Activated naive CD4-positive, alpha-beta T cell treated with anti-CD3 and anti-CD28 coated beads, Interleukin-2, amount 50 U/mL, for 24 hours (primary cell): ENCODE data around the gene SMCO3.

Experiments
- H3K27ac Mint-ChIP-seq: one replicate; pipeline ENCODE4 v1.8.0; 2021; ENCODE audit warnings: mild to moderate bottlenecking, mixed read lengths
- H3K27me3 Mint-ChIP-seq: one replicate; pipeline ENCODE4 v1.8.0; 2021; ENCODE audit warnings: mixed read lengths
- H3K36me3 Mint-ChIP-seq: one replicate; pipeline ENCODE4 v1.8.0; 2021; ENCODE audit warnings: mixed read lengths
- H3K4me1 Mint-ChIP-seq: one replicate; pipeline ENCODE4 v1.8.0; 2021; ENCODE audit warnings: mixed read lengths
- H3K4me3 Mint-ChIP-seq: one replicate; pipeline ENCODE4 v1.8.0; 2021; ENCODE audit warnings: mild to moderate bottlenecking, mixed read lengths
- H3K9me3 Mint-ChIP-seq: one replicate; pipeline ENCODE4 v1.8.0; 2021; ENCODE audit warnings: mixed read lengths

SMCO3 gene

DNA sequence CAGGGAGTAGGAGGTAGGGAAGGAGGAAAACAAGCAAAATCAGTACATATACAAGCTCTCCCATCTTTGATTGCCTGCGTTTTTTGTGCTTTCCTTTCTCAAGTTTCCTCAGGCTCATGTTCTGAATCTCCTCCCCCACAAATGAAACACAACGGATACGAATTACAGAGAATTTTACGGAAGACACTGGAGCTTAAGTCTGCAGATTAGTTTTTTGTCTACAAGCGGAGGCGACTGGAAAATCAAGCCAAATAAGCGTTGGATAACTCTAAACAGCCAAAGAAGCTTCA is 11.3 kb downstream of the SMCO3 start:
- H3K27me3 Mint-ChIP-seq: no peaks in the 10 kb centered on the region
- H3K4me3 Mint-ChIP-seq: no peak overlapping the region
- no peaks in the 10 kb centered on the region for H3K9me3 Mint-ChIP-seq
- peaks cover 28% of the 10 kb centered on the region for H3K4me1 Mint-ChIP-seq
- H3K36me3 Mint-ChIP-seq: peaks cover 4% of the 10 kb centered on the region
- no peak overlapping the region for H3K27ac Mint-ChIP-seq

DNA sequence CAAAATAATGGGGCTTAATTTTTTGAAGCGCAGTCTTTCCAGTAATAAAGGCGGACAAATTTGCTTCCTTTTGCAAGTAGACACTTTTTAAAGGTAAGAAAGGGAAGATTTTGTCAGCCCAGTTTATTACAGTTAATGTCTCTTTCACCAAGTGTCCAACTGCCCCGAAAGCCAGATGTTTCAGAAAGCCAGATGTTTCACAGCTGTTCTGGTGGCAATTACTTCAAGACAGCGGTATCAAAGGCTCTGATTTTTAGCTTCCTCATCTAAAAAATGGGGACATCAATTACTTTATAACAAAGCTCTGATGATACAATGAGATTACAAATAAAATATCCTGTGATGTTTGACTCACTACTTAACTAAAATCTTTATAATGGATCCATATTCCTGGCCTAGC is 11.7 kb downstream of the SMCO3 start:
- no peaks in the 10 kb centered on the region for H3K9me3 Mint-ChIP-seq
- H3K27ac Mint-ChIP-seq: no peak overlapping the region
- H3K4me3 Mint-ChIP-seq: no peak overlapping the region
- no peaks in the 10 kb centered on the region for H3K27me3 Mint-ChIP-seq
- peaks cover 7% of the 10 kb centered on the region for H3K36me3 Mint-ChIP-seq
- peaks cover 33% of the 10 kb centered on the region for H3K4me1 Mint-ChIP-seq

DNA sequence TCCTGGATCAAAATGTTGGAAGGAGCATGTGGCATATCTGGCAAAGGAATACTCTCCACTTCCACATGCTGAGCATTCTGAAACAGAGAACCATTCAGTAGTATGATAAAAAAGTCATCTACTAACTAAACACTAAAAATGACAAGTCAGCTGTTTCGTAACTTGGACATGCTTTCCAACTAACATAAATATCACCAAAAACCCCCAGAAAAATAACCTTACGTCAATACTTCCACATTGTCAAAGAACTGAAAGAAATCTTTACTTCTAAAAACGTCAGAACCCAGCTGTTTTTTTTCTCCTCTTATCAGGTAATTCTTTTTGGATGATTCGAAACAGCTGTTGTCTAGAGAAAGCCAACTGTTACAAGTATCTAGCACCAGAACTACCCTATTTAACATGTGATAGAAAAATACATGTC is 18.9 kb downstream of the SMCO3 start:
- H3K4me1 Mint-ChIP-seq: peaks cover 5% of the 10 kb centered on the region
- H3K4me3 Mint-ChIP-seq: no peak overlapping the region
- H3K9me3 Mint-ChIP-seq: no peaks in the 10 kb centered on the region
- H3K36me3 Mint-ChIP-seq: peaks cover 18% of the 10 kb centered on the region
- no peaks in the 10 kb centered on the region for H3K27me3 Mint-ChIP-seq
- peak overlapping the region; percentile 17 for H3K27ac Mint-ChIP-seq

DNA sequence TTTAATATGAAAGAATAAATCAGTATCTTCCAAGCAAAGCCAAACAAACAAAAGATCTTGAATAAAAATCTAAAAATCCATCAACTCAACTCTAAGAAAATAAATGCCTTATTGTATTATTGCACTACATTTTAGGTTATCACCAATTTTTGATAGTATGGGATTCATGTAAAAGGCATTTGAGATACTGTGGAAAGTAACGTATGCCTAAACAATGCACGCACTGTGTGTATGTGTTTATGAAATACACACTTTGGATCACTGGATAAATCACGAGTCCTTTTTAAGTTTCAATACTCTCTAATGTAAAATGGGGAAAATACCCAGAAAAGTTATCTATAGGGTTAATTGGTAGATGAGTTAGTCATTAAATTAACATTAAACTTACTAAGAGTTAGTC is 28.4 kb downstream of the SMCO3 start:
- Mint-ChIP-seq H3K36me3 (peaks cover 12% of the 10 kb centered on the region), H3K4me1 (no peaks in the 10 kb centered on the region), H3K27me3 (no peaks in the 10 kb centered on the region), H3K27ac (no peak overlapping the region), H3K9me3 (no peaks in the 10 kb centered on the region), H3K4me3 (no peak overlapping the region)

DNA sequence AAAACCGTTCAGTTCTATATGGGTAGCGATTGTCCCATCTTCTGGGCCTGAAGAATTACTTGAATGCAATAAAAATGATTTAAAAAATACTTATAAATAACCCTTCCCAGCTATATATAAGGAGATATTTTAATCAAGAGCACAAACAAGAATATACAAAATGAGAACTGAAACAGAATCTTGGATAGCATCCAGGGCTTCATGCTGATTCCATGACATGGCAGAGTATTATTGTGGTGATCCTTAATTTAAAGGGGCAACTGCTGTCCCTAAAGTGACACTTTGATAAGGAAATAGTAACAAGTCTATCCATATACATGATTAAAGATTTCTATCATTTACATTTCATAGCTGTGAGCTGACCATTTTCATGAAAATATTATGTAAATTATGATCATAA is 29.5 kb downstream of the SMCO3 start:
- H3K4me1 Mint-ChIP-seq: no peaks in the 10 kb centered on the region
- peaks cover 10% of the 10 kb centered on the region for H3K36me3 Mint-ChIP-seq
- H3K27ac Mint-ChIP-seq: peak overlapping the region; percentile 31
- no peak overlapping the region for H3K4me3 Mint-ChIP-seq
- H3K27me3 Mint-ChIP-seq: no peaks in the 10 kb centered on the region
- no peaks in the 10 kb centered on the region for H3K9me3 Mint-ChIP-seq

DNA sequence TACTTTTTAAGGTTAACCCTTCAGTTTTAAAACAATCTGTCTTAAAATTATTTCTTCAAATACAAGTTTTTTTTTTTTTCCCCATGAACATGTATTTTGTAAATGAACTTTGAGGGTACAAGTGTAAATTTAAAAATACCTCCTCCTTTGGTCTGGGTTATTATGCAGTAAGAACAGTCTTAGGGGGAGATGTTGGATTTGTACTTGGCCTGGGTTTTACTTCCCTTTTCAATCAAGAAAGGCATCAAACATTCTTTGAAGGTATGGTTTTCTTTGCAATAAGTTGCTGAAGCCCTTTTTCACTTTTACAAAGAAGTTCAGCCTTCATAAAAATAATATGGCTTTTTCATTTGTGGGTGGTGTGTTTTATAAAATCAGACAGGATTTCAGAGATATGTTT is 31.2 kb downstream of the SMCO3 start:
- H3K4me1 Mint-ChIP-seq: peaks cover 4% of the 10 kb centered on the region
- no peak overlapping the region for H3K27ac Mint-ChIP-seq
- no peak overlapping the region for H3K4me3 Mint-ChIP-seq
- no peaks in the 10 kb centered on the region for H3K27me3 Mint-ChIP-seq
- no peaks in the 10 kb centered on the region for H3K9me3 Mint-ChIP-seq
- peaks cover 6% of the 10 kb centered on the region for H3K36me3 Mint-ChIP-seq

DNA sequence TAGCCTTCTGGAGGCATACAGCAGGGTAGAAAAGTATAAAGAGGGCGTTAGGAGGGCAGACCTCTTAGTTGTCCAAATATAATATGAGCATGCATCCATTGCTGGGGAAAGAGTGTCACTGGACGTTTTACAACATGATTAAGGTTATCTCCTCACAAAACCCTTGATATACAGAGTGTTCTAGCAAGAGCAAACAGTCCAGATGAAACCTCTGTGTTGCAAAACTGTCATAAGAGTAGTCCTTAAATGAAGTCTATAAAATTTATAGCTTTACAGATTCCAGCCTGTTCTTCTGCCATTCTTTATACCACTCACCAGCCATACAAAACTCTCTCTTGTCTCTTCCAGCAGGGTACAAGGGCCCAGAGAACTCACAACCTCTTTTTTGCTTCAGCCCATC is 32.4 kb downstream of the SMCO3 start:
- H3K27ac Mint-ChIP-seq: no peak overlapping the region
- H3K9me3 Mint-ChIP-seq: no peaks in the 10 kb centered on the region
- H3K27me3 Mint-ChIP-seq: no peaks in the 10 kb centered on the region
- H3K4me3 Mint-ChIP-seq: no peak overlapping the region
- peaks cover 1% of the 10 kb centered on the region for H3K36me3 Mint-ChIP-seq
- peaks cover 10% of the 10 kb centered on the region for H3K4me1 Mint-ChIP-seq

DNA sequence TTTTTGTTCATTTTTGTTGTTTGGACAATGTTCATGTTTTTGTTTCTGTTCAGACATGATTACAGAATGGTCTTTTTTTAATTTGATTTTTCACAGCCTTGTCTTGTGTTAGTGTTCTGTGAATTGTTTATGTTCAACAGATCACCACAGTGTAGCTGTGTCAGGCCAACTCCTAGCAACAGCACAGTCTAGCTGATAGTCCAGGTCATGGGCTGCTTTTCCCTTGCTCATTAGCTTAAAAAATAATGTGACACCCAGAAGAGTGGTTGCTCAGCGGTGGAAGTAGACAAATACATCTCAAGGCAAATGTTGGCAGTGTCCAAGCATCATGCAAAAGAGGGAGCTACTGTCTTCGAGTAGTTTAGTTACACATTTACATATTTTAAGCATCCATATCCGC is 33.1 kb downstream of the SMCO3 start:
- no peak overlapping the region for H3K4me3 Mint-ChIP-seq
- H3K27me3 Mint-ChIP-seq: no peaks in the 10 kb centered on the region
- no peaks in the 10 kb centered on the region for H3K9me3 Mint-ChIP-seq
- H3K27ac Mint-ChIP-seq: no peak overlapping the region
- peaks cover 1% of the 10 kb centered on the region for H3K36me3 Mint-ChIP-seq
- peaks cover 17% of the 10 kb centered on the region for H3K4me1 Mint-ChIP-seq

DNA sequence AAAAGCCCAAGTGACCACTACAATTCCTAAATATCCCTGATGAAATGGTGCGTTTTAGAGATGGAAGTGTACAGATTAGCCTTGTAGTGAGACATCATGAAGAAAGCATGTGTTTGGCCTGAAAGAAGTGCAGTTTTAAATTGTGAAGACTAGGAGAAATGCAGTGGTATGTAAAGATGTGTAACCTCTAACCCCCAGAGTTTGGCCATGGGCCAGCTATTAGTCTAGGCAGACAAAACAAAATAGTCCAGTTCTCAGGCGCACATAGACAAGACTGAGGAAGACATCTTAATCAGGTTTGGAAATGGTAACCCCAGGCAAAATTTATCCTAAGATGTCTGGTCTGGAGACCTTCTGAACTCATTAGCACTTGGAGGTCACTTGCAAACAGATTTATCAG is 34.1 kb downstream of the SMCO3 start:
- H3K4me3 Mint-ChIP-seq: no peak overlapping the region
- no peak overlapping the region for H3K27ac Mint-ChIP-seq
- no peaks in the 10 kb centered on the region for H3K9me3 Mint-ChIP-seq
- peaks cover 27% of the 10 kb centered on the region for H3K4me1 Mint-ChIP-seq
- H3K27me3 Mint-ChIP-seq: no peaks in the 10 kb centered on the region
- H3K36me3 Mint-ChIP-seq: peaks cover 1% of the 10 kb centered on the region

DNA sequence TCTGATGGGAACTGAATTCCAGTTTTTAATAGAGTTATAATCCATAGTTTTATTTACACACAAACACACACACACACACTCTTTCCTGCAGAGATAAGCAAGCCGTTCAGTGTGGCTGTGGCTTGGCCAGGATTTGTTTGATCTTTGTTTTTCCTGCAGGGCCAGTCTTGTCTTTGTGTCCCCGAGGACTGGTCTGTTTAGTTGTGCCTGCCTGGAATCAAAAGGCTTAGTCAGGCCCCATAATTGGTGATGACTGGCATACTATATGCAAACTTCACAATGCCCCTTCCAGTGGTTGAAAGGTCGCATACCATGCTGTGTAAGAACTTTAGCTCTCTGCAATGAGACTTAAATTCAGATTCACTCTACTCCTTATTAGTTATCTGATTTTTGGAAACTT is 36.7 kb downstream of the SMCO3 start:
- no peak overlapping the region for H3K27ac Mint-ChIP-seq
- no peaks in the 10 kb centered on the region for H3K9me3 Mint-ChIP-seq
- H3K4me3 Mint-ChIP-seq: no peak overlapping the region
- peaks cover 47% of the 10 kb centered on the region for H3K4me1 Mint-ChIP-seq
- peaks cover 1% of the 10 kb centered on the region for H3K36me3 Mint-ChIP-seq
- H3K27me3 Mint-ChIP-seq: no peaks in the 10 kb centered on the region

DNA sequence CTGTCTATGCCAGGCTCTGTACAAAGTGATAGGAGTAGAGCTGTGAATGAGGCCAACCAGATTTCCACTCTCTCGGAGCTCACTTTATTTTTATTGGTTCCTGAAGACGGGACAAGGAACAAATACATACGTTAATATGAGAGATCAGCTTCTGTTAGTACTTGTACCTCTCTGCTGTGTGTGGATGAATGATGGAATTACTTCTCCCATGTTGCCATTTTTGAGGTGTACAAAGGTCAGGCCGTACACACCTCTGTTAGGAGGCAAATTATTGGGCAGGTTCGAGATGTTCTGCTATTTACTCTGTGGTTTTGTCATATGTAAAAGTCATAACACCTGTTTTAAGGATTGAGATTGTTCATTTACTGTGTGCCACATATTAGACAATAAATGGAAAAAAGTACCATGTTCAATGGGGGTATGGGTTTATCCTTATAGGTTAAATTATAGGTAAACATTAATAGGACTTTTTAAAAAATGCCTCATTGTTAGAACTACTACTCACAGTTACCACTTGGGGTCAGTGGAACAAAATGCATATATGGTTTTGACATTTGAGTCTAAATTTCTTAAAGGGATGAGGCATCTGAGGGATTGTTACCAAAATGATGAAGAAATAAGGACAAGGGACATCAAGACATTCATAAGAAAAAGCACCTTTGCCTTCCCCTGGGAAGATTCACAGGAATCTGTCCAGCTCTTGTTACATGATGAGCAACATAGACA is 37.6 kb downstream of the SMCO3 start:
- Mint-ChIP-seq H3K27ac (peak overlapping the region; percentile 62), H3K9me3 (no peaks in the 10 kb centered on the region), H3K4me1 (peaks cover 55% of the 10 kb centered on the region), H3K4me3 (peak overlapping the region; percentile 94), H3K27me3 (no peaks in the 10 kb centered on the region), H3K36me3 (peaks cover 1% of the 10 kb centered on the region)

DNA sequence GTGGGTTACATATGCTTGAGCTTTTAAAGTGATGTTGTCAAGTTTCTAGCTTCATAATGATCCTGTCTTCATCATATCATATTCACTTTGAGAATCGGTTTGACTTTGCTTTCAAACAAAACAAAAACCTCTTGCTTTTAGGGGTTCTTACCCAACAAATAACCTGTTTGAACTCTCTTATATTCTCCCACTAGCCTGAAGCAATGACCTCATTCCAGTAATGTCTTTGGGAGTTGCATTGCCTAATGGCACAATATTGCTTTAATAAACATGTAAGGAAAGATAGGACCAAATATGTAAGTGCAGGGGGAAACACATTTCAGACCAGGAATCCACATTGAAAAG is 38.4 kb downstream of the SMCO3 start:
- Mint-ChIP-seq H3K9me3 (no peaks in the 10 kb centered on the region), H3K4me3 (peak overlapping the region; percentile 94), H3K27me3 (no peaks in the 10 kb centered on the region), H3K36me3 (peaks cover 1% of the 10 kb centered on the region), H3K27ac (peak overlapping the region; percentile 95), H3K4me1 (peaks cover 62% of the 10 kb centered on the region)

DNA sequence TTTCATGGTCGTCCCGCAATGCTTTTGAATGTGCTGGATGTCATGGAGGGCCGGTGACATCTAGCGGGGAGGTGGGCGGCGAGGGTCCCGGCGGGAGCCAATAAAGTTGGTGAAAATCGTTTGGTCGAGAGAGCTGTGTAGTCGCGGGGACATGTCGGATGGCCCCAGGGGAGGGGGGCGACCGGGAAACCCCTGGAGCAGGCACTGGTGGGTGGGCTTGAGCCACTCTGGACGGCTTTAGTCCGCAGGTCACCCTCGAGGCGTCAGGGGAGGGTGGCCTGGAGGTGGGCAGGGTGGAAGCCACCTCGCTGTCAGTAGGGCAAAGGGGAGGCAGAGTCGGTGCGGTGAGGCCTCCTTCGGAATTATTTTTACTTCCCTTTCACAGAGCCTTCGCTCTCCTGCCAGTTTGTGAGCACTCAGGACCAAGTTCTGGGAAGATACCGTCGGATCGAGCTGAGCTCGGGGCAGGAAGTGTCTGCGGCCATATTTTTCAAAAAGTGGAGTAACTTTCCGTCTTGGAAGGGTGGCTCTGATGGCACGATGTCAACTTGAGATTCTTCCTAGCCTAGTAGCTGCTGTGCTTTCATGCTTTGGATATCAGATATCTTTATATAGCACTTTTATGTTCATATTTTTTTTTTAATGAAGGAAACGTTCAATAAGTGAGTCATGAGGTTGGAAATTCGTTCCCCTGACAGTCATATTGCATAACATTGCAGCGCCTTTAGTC is 38.9 kb downstream of the SMCO3 start:
- Mint-ChIP-seq H3K9me3 (no peaks in the 10 kb centered on the region), H3K27ac (peak overlapping the region; percentile 95), H3K36me3 (peaks cover 1% of the 10 kb centered on the region), H3K4me1 (peaks cover 62% of the 10 kb centered on the region), H3K27me3 (no peaks in the 10 kb centered on the region), H3K4me3 (peak overlapping the region; percentile 94)

DNA sequence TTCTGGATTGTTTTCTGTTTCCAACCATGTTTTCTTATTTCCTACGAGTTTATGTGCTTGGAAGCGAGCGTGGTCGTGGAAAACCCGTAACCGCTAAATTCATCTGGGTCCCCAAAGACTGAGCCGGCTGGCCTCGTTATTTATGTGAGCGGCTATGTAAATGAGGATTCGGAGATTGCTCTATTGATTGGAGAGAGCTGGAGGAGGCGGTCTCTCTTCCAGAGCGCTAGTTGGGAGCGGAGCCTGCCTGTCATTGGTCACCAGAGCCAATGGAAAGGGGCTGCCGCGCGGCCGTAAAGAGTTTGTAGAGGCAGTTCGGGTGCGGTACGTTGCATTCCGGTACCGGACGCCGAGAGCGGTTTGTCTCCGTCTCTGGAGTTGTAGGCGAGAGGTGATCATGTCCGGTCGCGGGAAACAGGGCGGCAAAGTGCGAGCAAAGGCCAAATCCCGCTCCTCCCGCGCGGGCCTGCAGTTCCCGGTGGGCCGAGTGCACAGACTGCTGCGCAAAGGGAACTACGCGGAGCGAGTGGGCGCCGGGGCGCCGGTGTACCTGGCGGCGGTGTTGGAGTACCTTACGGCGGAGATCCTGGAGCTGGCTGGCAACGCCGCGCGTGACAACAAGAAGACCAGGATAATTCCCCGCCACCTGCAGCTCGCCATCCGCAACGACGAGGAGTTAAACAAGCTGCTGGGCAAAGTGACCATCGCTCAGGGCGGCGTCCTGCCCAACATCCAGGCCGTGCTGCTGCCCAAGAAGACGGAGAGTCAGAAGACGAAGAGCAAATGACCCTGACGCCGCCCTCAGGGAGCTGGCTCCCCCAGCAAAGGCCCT is 39.7 kb downstream of the SMCO3 start:
- Mint-ChIP-seq H3K9me3 (no peaks in the 10 kb centered on the region), H3K4me1 (peaks cover 64% of the 10 kb centered on the region), H3K36me3 (peaks cover 1% of the 10 kb centered on the region), H3K27me3 (no peaks in the 10 kb centered on the region), H3K27ac (peak overlapping the region; percentile 95), H3K4me3 (peak overlapping the region; percentile 94)

DNA sequence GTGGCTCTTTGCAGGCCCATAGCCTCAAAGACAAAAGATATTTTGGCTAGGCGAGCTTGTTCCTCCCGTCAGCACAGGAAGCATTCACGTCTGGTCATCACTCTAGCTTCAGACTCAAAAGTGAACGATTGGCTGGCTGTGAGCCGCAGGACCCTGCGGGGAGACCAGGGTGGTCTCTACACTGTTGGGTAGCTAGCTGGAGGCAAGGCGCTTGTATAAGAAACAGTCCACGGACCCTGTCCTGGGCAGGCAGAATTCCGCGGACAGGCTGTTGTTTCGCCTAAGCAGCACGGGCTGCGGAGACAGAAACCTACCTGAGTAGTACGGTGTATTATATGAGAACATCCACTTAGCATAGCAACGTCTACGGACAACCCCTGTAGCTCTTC is 40.3 kb downstream of the SMCO3 start:
- Mint-ChIP-seq H3K4me1 (peaks cover 70% of the 10 kb centered on the region), H3K4me3 (peak overlapping the region; percentile 94), H3K9me3 (no peaks in the 10 kb centered on the region), H3K27ac (peak overlapping the region; percentile 95), H3K36me3 (peaks cover 3% of the 10 kb centered on the region), H3K27me3 (no peaks in the 10 kb centered on the region)

DNA sequence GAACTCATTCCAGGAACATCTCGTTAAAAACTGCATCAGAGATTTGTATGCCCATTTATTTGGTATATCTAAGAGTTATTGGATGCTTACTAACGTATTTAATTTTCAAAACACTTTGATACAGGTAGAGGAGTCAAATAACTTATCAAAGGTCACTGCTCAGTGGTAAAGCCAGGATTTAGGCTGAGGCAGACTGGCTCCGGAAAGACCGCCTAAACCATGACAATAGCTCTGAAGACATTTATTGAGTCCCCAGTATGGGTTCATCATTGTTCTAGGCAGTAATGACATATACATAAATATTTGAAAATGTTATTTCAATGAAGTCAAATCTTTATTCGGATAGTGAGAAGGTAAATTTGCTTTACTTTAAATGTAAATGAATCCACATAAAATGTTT is 41.0 kb downstream of the SMCO3 start:
- Mint-ChIP-seq H3K36me3 (peaks cover 4% of the 10 kb centered on the region), H3K4me3 (no peak overlapping the region), H3K4me1 (peaks cover 69% of the 10 kb centered on the region), H3K9me3 (no peaks in the 10 kb centered on the region), H3K27me3 (no peaks in the 10 kb centered on the region), H3K27ac (peak overlapping the region; percentile 80)
